Daoy (cell line): ENCODE results near the gene PGBD5. TPM values are rescaled to one million over a fixed set of nuclear protein-coding genes. Genes with fewer than 3 reads are reported as not detected.

Experiments used
- DNase-seq: peaks from one replicate; pipeline ENCODE4 v3.0.0-alpha.2; 2015; ENCODE audit warnings: low read depth
- total RNA-seq: library from RNA; depleted of rRNA; stranded (reverse); fragments of >200 nt; shearing (Covaris generic); gene quantifications from 2 replicates; pipeline ENCODE4 v1.2.3, GENCODE V29; 2014

The PGBD5 gene
- total RNA-seq, 1 experiment from 2014 or later = 1.0 TPM

DNA sequence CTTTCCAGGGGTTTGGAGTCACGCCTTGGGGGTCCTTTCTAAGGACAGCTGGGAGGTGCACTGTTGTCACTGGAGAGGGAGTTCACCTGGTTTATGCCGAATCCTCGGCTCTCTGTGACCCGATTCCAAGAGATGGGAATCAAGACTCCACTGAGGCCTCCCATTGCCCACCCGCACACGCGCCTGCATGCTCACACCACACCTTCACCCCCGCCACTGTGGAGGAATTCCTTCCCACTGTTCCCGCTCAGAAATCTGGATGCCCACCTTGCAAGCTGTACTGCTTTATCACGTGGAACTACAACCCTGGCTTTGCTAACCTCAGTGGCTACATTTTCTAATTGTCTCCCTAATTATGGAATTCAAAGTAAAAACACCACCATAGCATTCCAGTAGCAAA, 29.2 kb downstream of the PGBD5 start:
- DNase-seq = no peak

DNA sequence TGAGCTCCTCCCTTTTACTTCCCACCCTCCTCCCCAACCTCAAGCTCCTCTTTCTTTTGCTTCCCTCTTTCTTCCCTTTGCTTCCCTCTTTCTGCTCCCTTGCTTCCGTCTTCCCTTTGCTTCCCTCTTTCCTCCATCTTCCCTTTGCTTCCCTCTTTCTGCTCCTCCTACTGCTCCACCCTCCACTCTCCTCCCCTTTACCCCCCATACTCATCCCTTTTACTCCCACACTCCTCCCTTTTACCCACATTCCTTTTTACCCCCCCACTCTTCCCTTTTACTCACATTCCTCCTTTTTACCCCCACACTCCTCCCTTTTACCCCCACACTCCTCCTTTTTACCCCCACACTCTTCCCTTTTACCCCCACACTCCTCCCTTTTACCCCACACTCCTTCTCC, 30.2 kb downstream of the PGBD5 start:
- no peak for DNase-seq

DNA sequence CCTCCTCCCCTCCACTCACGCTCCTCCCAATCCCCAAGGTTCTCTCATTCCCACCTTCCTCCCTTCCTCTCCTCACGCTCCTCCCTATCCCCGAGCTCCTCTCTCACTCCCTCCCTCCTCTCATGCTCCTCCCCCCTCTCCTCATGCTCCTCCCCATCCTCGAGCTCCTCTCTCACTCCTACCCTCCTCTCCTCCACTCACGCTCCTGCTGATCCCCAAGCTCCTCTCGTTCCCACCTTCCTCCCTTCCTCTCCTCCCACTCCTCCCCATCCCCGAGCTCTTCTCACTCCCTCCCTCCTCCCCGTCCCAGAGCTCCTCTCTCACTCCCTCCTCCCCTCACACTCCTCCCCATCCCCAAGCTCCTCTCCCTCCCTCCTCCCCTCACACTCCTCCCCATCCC, 31.4 kb downstream of the PGBD5 start:
- DNase-seq = no peak

DNA sequence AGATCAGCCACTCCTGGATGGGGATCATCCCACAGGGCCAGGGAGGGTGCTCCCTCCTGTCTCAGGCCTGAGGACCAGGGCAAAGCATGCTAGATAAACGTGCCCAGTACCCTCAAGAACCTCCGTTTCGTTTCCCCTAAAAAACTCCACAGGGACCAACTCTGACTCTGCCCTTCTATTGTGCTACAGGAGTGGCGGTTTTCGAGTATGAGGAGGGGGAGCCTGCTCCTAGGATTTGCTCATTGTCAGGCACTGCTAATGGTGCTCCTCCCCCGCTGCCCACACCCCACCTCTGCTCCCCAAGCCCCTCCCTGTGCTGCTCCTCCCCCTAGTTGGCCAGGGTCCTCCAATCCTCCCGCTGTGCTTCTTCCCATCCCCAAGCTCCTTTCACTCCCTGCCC, 32.0 kb downstream of the PGBD5 start:
- no peak for DNase-seq

DNA sequence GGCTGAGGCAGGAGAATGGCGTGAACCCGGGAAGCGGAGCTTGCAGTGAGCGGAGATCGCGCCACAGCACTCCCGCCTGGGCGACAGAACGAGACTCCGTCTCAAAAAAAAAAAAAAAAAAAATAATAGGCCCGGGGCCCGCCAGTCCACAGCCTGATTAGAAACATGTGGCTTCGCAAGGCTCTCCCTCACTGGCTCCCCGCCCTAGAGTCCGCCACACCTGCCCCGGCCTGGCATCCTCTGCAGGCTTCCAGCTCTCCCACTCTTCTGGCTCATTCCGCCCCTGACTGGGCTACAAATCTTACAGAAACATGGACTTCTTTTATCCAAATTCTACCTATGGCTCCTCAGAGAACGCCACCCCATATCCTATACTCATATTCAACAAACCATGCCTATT, 32.4 kb downstream of the PGBD5 start:
- no peak for DNase-seq

DNA sequence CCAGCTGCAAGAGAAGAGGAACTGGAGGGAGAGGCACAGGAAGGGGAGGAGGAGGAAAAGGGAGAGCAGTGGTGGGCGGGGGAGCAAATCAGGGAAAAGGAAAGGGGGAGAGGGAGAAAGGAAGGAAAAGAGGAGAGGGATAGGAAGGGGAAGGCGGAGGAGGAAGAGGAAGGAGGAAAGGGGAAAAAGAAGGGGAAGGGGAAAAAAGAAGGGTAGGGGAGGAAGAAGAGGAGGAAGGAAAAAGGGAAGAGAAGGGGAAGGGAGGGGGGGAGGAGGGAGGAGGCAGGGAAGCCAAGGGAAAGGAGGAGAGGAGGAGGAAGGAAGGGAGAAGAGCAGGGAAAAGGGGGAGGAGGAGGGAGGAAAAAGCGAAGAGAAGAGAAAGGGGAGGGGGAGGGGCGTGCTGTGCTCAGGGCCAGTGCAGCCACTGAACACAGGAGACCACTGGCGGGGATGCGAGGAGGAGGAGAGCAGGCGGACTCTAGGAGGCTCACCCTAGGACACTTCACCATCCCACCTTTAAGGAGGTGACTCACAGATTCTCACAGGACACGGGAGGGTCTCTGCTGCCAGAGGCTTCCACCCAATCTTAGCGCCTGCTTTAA, 33.1 kb downstream of the PGBD5 start:
- no peak for DNase-seq

DNA sequence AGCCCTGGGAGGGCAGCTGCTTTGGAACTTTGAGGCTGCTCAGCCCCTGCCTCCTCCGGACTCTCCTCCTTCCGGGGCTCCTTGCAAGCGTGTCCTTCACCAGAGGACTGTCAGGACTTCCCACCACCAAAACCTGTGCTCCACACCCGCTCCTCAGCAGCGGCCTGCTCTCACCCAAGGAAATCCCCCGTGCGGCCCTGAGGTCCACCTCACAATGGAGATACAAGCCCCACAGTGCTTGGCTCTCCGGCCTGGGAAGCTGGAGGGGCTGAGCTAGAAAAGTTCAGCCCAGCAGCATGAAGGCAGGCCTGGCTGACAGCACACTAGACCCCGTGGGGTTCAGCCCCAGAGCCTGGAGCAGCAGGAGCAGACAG, 33.6 kb downstream of the PGBD5 start:
- no peak for DNase-seq

DNA sequence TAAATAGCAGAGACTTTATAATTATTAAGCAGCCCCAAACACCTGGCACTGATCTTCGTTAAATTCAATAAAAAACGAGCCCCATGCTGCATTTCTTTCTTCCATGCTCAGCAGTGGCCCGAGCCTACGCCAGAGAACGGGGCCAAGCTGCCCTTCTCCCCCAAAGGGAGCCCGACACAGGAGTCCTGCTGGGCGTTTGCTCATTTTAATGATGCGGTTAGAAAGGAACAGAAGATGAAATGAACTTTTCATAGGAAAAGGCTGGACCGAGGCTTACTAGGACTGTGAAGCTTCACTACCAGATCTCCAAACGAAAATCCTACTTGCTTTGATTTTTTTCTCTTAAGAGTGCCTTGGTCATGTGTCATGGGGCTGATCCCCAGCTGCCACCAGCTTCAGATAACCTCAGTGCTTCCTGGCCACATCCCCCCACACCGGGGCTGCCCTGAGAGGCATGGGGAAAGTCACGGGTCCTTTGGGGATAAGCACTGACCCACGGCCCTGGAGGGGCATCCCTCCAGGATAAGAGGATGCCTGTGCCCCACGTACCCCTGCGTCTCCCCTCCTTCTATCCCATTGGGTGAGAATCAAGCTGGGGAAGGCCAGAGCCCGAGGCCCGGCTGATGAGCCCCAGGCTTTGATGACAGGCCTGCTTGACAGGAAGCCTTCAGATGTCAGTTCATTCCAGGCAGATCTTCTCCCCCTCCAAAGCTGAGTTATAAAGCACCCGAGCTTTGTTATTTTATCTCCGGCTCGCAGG, 34.2 kb downstream of the PGBD5 start:
- no peak for DNase-seq

DNA sequence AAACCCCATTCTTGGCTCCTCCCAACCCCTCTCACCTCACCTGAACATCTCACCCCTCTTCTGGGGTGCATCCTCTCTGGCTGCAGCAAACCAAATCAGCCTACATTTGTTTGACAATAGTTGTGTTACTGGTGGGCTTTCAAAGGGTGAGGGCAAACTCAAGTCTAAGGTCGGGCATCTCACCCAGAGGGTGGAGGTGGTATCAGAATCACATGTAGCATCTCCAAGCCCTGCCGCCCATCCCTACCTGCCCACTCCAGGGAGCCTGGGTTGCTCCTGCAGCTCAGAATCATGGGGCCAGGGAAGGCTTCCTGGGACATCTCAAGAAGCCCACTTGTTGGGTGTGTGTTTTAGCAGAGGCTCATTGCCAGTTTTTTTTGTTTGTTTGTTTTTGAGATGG, 35.8 kb downstream of the PGBD5 start:
- no peak for DNase-seq

DNA sequence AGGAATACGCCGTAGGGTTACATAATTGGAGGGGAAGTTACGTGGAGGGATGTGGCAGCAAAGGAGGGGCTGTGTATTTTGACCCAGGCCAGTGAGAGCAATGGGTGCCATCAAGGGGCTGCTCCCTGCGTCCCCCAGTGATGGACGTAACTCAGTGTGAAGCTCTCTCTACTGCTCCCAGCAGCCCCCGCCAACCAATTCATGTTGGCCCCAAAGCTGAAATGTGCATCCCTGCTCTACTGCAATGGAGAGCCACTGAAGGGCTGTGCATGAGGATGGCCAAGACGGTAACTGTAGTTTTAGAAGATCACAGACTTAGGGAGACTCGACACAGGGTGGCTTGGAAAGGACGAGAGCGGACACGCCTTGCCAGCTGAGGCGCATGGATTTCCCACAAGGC, 38.3 kb downstream of the PGBD5 start:
- no peak for DNase-seq

DNA sequence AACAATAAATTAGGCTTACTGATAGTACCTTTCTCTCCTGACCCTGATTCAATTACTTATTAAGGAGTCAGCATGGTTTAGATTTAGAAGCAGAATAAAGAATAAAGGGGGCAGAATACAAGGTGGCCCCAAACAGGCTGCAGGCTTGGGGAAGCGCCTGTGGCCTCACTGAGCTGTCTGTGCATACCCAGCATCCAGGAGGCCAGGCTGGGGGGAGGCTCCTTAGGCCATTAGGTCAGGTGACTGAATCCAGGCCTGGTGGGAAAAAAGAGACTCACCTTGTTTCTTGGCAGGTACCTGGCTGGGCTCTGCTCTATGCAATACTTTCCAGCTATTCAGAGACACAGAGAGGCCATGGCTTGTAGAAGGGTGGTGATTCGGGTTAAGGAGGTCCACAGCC, 38.8 kb downstream of the PGBD5 start:
- DNase-seq = no peak

DNA sequence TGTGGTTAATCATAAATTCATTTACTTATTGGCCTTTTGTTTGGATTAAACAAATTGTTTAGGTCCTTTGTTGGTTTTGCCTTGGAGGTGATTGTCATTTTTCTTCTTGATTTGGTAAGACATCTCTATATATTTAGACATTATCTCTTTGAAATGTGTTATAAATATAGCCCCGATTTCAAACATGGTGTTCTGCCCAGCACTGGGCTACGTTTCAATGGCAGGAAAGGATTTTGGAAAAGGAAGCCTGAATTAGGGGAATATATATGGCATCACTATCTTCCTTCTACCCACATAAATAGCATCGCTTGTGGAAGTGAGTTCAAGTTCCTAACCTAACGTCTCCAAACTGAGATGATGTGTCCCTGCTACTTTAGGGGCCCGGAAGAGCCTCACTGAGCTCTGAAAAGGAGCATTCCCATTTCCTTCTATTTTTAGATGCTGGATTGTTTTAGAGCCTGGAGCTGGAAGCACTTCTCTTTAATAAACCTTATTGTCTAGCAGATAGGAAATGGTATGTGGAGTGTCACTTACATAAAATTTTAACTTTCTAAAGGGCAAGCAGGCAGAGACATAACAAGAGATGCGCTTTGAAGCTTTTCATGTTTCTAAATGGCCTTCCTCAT, 39.4 kb downstream of the PGBD5 start:
- no peak for DNase-seq

DNA sequence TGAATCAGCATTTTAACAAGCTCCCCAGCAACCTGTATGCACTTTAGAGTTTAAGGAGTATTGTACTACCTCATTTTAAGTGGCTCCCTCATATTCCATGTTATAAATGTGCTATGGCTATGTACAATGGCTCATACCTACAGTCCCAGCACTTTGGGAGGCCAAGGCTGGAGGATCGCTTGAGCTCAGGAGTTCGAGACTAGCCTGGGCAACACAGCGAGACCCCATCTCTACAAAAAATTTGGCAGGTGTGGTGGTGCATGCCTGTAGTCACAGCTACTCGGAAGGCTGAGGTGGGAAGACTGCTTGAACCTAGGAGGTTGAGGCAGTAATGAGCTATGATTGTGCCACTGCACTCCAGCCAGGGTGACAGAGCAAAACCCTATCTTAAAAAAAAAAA, 40.2 kb downstream of the PGBD5 start:
- DNase-seq = no peak

DNA sequence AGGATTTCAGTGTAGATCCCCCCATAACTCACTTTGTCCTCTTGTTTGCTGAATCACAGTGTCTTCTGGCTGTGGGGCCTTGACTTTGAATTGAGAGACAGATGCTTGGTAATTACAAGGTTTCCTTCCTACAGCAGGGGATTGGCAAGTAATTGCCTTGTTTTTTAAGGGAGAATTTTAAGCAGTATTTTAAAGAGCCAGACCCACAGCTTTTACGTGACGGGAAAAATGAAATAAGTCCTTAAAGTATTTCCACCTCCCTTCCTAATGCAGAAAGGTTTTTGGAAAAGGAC, 41.0 kb downstream of the PGBD5 start:
- DNase-seq = no peak

DNA sequence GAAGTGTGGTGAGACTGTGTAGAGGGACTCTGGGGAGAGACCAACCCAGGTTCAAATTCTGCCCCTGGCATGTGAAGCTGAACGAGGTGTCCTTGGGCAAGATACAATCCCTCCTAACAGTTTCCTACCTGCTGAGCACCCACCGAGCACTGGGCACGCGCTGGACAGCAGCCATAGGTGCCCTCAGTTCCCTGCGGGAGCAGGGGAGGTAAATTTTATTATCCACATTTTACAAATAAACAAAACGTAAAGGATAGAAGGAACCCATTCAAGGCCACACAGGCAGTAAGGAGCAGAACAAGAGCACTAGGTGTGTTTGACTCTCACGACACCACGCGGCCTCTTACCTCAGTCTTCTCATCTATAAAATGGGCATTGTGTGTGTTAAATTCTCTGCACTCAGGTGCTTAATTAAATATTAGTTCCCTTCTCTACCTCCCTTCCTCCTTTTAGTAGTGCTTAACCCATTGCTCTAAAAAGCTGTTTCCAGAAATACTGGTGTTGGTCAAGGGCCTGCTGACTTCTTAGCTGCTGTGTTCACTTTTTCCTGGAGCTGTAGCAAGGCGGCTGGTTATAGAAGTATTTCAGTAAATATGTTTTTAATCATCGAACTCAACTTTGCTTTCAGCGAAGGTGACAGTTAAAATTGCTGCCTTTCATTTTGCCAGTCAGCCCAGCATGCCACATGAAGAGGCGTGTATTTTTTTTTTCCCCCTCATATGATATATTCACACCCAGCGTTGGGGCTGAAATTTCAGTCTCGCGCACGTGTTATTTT, 41.6 kb downstream of the PGBD5 start:
- no peak for DNase-seq

DNA sequence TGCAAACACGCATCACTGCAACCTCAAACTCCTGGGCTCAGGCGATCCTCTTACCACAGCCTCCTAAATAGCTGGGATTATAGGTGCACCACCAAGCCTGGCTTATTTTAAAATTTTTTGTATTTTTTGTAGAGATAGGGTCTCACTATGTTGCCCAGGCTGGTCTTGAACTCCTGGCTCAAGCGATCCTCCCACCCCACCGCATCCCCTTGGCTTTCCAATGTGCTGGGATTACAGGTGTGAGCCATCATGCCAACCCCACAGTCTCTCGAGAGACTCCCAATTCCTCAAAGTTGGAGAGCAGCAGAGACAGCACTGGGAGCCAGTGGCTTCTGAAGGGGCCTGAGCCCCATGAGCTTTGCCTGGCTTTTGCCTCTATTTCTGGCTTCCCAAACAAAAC, 42.7 kb downstream of the PGBD5 start:
- DNase-seq = no peak

DNA sequence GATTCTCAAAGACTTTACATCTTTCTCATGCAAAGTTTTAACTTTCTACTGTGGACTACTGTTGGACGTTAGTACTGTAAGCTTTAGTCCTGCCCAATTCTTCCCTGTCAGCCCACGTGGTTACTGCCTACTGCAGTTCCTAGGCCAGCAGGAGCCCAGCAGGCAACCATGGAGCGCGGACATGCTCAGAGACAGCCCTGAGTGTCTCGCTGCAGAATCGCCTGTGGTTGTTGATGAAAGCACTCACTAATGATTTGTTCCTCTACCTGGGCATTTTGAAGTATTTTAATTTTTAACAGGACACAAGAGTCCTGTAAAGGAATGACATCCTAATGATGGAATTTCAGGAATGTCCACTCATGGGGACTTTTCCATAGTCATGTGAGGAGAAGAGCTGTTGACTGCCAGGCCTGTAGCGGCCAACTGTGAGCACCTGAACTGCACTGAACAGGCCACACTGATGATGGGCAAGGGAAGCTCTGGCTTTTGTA, 44.1 kb downstream of the PGBD5 start:
- DNase-seq = no peak

DNA sequence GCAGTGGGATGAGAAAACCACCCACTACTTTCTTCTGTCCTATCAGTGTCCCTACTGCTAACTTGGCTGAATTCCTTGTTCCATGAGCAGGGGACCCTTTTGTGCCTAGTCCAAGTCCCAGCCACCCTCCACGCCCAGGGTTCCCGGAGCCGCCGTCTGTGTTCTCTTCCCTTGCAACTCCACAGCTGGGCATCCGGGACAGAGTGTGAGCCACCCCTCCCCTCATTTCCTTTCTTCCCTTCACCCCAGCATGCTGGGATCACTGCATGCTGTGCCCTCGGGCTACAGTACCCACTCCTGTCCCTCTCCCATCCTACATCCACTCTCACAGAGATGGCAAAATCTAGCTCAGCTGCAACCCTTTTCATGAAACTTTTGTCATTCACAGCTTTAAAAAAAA, 44.5 kb downstream of the PGBD5 start:
- no peak for DNase-seq

DNA sequence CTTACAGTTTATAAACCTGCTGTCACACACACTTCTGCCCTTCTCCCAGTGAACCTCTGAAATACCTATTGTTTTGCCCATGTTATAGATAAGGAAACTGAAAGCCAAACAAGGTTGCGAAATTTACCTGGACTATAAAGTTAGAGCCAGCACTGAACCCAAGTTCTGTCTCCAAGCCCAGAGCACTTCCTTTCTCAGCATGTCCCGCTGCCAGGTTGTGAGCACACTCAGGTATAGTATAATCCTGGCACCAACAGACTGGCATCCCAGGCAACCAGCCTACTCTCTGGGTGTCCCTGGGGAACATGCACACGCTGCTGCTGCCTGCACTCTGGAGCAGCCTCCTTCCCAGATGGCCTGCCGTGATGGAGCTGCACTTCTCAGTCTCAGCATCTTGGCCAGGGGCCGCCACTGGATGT, 45.1 kb downstream of the PGBD5 start:
- DNase-seq = no peak

DNA sequence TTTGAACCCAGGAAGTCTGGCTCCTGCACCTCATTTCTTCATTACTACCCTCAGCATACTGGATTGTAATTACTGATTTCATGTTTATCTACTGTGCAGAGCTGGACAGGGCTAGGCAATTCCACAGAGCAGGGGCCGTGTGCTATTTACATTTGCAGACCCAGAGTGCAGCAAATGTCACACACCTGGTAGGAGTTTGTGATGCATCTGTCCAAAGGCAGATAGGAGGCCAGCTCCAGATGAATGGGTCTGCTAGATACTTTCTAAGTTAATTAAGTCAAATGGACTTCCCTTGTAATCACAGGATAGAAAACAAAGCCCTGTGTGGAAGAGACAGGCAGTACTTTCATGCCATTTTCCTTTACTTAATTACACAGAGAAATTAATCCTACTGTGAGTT, 46.2 kb downstream of the PGBD5 start:
- DNase-seq = no peak

DNA sequence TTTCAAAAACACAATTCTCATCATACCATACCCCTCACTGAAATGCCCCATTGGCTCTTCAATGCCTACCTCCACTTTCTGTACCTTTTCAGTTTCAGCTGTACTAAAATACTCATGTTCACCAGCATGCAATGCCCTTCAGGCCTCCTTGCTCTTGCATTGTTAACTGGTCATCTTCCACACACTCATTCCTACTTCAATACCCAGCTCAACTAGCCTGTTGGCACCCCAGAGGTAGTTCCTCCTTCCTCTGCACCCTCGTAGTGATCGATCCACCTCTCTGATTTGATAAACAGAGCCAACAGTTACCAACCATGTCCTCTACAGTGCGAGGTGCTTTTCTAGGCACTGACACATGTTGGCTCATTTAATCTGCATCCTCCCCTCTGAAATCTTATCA, 46.7 kb downstream of the PGBD5 start:
- DNase-seq = no peak

DNA sequence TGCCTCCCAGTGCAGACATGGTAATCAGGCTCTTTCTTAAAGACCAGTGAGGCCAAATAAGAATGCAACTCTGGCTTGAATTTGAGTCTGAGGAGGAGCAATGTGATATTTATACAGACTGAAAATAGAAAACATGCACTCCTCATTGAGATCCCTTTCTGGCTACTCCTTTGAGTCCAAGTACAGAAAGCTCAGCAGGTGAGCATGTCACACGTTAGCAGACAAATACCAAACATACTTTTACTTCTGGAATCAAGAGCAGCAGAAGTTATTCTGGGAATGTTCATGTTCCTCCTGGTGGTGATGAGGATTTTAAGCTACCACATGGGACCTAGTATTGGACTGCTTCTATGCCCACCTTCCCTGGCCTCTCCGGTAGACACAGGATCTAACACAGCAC, 48.3 kb downstream of the PGBD5 start:
- no peak for DNase-seq

DNA sequence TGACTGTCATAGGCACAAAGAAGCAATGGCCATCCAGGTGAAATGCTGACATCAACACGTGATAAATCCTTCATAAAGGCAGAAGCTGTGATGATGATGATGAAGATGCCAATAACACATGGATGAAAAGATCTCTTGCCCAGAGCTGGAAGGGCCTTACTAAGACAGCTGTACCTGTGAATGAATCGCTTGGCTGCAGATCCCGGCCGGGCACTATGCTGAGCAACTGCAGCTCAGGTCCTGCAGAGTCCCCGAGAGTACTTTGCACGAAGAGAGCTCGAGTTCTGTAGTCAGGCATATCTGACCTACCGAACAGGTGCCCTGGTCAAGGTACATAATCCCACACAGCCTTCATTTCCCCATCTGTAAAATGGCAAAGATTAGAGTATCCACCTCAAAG, 48.8 kb downstream of the PGBD5 start:
- DNase-seq = no peak
